HL-60 (cell line): ENCODE results near the gene ARID1B.
A peak's percentile ranks its signal among the peaks of the same experiment; 100 is the strongest.

Experiments used
- DNase-seq, 2 experiments: peaks; one replicate each; pipeline ENCODE4 v3.0.0-alpha.2; 2010 to 2020; ENCODE audit warnings: low read depth in 1 of 2, low spot score in 1 of 2
- H3K27ac ChIP-seq: fragments of 250-450 bp; sonication (Bioruptor Pico); replicated peaks from 2 replicates; pipeline ENCODE4 v1.5.1; 2020; ENCODE audit warnings: mild to moderate bottlenecking, moderate library complexity
- H3K27me3 ChIP-seq: fragments of 250-450 bp; sonication (Bioruptor Pico); 2 replicates; pipeline ENCODE4 v1.5.1; 2021; ENCODE audit warnings: mild to moderate bottlenecking, moderate library complexity; ENCODE audit not compliant: insufficient read depth, poor library complexity, severe bottlenecking
- H3K4me3 ChIP-seq: replicated peaks from 2 replicates; pipeline ENCODE4 v1.5.1; 2011; ENCODE audit warnings: mild to moderate bottlenecking, control low read depth, low read length; ENCODE audit not compliant: insufficient read depth
- CTCF ChIP-seq: IDR thresholded peaks from one replicate; pipeline ENCODE4 v1.5.1; 2011; ENCODE audit warnings: low read length, control low read depth, inconsistent platforms; ENCODE audit not compliant: insufficient read depth
- GABPA ChIP-seq: IDR thresholded peaks from 2 replicates; pipeline ENCODE4 v1.6.1; 2012; ENCODE audit warnings: low read depth
- POLR2AphosphoS5 ChIP-seq: IDR thresholded peaks from 2 replicates; pipeline ENCODE4 v1.6.1; 2012; ENCODE audit warnings: low read depth
- REST ChIP-seq: IDR thresholded peaks from 2 replicates; pipeline ENCODE4 v1.6.1; 2012; ENCODE audit warnings: low read depth; ENCODE audit not compliant: insufficient replicate concordance
- SPI1 ChIP-seq: IDR thresholded peaks from 2 replicates; pipeline ENCODE4 v1.6.1; 2012; ENCODE audit warnings: low read depth, mild to moderate bottlenecking, borderline replicate concordance

Gene ARID1B

GRCh38 chr6:157222201-157222981 lies 445.2 kb downstream of the ARID1B start:
- peak in 1 of 2 experiments; percentile 24 for DNase-seq
- TF ChIP-seq SPI1 (no peak), POLR2AphosphoS5 (no peak), CTCF (no peak), GABPA (no peak)
- Histone ChIP-seq H3K27me3 (no peaks in the 10 kb centered on the region), H3K4me3 (no peak overlapping the region), H3K27ac (peak overlapping the region; percentile 33; the same call in 1 of the 2 replicates)

GRCh38 chr6:157223021-157223430 lies 445.8 kb downstream of the ARID1B start:
- Histone ChIP-seq H3K4me3 (no peak overlapping the region), H3K27me3 (no peaks in the 10 kb centered on the region), H3K27ac (peak overlapping the region; percentile 33; the same call in 1 of the 2 replicates)
- no peak for TF ChIP-seq REST
- peak in 1 of 2 experiments; percentile 72 for DNase-seq

- no peaks in the 10 kb centered on the region for H3K27me3 ChIP-seq
- no peak for TF ChIP-seq POLR2AphosphoS5
- TF ChIP-seq REST, result no peak
- no peak for TF ChIP-seq CTCF
- no peak for TF ChIP-seq GABPA
- no peak for TF ChIP-seq SPI1
- H3K27ac ChIP-seq, result no peak overlapping the region
- DNase-seq, result no peak
- no peak overlapping the region for H3K4me3 ChIP-seq
Observed at GRCh38 chr6:157223511-157223910, 446.3 kb downstream of the ARID1B start.

GRCh38 chr6:157224178-157224950 lies 447.2 kb downstream of the ARID1B start:
- TF ChIP-seq GABPA, result no peak
- no peak for TF ChIP-seq CTCF
- TF ChIP-seq SPI1, result no peak
- TF ChIP-seq POLR2AphosphoS5, result no peak
- TF ChIP-seq REST, result no peak
- Histone ChIP-seq H3K27ac (no peak overlapping the region), H3K27me3 (no peaks in the 10 kb centered on the region), H3K4me3 (no peak overlapping the region)
- DNase-seq, result no peak
